GM12892 (cell line): ENCODE measurements around the gene SH3RF1.

Source experiments
- POLR2AphosphoS5 ChIP-seq: IDR thresholded peaks from 2 replicates; pipeline ENCODE4 v1.6.1; 2011; ENCODE audit warnings: low read depth, low read length, control low read depth
- TAF1 ChIP-seq: IDR thresholded peaks from 2 replicates; pipeline ENCODE4 v1.6.1; 2011; ENCODE audit warnings: low read depth, mild to moderate bottlenecking, control low read depth, low read length, borderline replicate concordance

DNA sequence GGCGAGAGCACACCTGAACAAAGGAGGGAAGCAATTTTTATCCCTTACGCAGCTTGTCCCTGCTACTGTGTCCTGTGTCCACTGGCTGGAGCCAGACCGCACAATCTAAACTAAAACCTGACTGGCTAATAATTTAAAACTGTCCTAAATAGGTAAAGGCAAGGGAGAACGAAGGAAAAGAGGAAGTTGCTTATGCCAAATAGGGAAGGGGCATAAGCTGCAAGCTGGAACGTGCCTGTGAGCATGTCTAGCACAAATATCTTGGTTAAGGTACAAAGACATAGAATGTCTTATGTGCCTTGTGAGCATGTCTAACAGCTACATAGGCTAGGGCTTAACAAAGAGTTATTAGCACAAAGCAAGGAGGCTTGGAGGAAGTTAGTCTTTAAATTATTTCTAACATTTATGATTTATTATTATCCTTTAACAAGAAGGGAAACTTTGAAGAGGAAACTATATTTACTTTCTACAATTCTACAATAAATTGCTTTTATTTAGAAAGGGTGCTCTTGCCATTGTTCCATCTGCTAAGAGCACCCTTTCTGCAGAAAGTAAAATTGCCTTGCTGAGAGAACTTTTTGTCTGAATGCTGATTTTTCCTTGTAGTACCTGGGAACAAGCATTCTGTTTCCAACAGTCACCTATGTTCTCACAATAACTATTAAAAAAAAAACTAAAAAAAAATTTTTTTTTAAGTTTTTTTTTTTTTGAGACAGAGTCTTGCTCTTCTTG, 180.1 kb downstream of the SH3RF1 start:
- no peak for TF ChIP-seq POLR2AphosphoS5
- TF ChIP-seq TAF1, result no peak
